GM23338 (cell line): ENCODE results near the gene DBNL. TPM values are rescaled to one million over a fixed set of nuclear protein-coding genes. Genes with fewer than 3 reads are reported as not detected.

Experiments
- ATAC-seq: fragments of 200-7000 bp; cut with Tn5 transposase; 3 replicates; pipeline ENCODE4 v1.9.1; 2020
- DNase-seq: peaks from one replicate; pipeline ENCODE4 v3.0.0-alpha.2; 2015; ENCODE audit warnings: low spot score
- H2AFZ ChIP-seq: fragments of 200-600 bp; sonication (generic); 2 replicates; pipeline ENCODE4 v1.8.0; 2016; ENCODE audit warnings: antibody characterized with exemption, mild to moderate bottlenecking, moderate library complexity
- H3F3A ChIP-seq: fragments of 200-600 bp; sonication (generic); replicated peaks from 2 replicates; pipeline ENCODE4 v1.8.0; 2017; ENCODE audit warnings: antibody characterized with exemption, mixed run types, low read depth
- H3K27ac ChIP-seq: fragments of 200-600 bp; sonication (generic); 2 replicates; pipeline ENCODE4 v1.6.1; 2016; ENCODE audit warnings: low read depth
- H3K27me3 ChIP-seq: fragments of 200-600 bp; sonication (generic); 2 replicates; pipeline ENCODE4 v1.8.0; 2016; ENCODE audit warnings: mild to moderate bottlenecking, mixed run types, moderate library complexity; ENCODE audit not compliant: insufficient read depth
- H3K36me3 ChIP-seq: fragments of 200-600 bp; sonication (generic); 2 replicates; pipeline ENCODE4 v1.8.0; 2016; ENCODE audit warnings: mild to moderate bottlenecking; ENCODE audit not compliant: insufficient read depth
- H3K4me1 ChIP-seq: fragments of 200-600 bp; sonication (generic); 2 replicates; pipeline ENCODE4 v1.8.0; 2016; ENCODE audit warnings: mild to moderate bottlenecking, moderate library complexity; ENCODE audit not compliant: insufficient read depth
- H3K4me2 ChIP-seq: fragments of 200-600 bp; sonication (generic); 2 replicates; pipeline ENCODE4 v1.7.1; 2017; ENCODE audit warnings: mixed run types
- H3K4me3 ChIP-seq: fragments of 200-600 bp; sonication (generic); 2 replicates; pipeline ENCODE4 v1.6.1; 2016; ENCODE audit warnings: mixed run types
- H3K79me2 ChIP-seq: fragments of 200-600 bp; sonication (generic); replicated peaks from 2 replicates; pipeline ENCODE4 v1.8.0; 2017; ENCODE audit warnings: mild to moderate bottlenecking; ENCODE audit not compliant: insufficient read depth
- H3K9me2 ChIP-seq: fragments of 200-600 bp; sonication (generic); 2 replicates; pipeline ENCODE4 v1.8.0; 2017; ENCODE audit not compliant: insufficient read depth
- H4K20me1 ChIP-seq: fragments of 200-600 bp; sonication (generic); replicated peaks from 2 replicates; pipeline ENCODE4 v1.8.0; 2017; ENCODE audit warnings: mild to moderate bottlenecking; ENCODE audit not compliant: insufficient read depth
- H3K27ac Mint-ChIP-seq: 2 replicates; pipeline ENCODE4 v1.8.0; 2020; ENCODE audit warnings: inconsistent platforms, mild to moderate bottlenecking, moderate library complexity, mixed read lengths
- H3K27me3 Mint-ChIP-seq: 3 replicates; pipeline ENCODE4 v1.8.0; 2022; ENCODE audit warnings: low read depth, mild to moderate bottlenecking, moderate library complexity, mixed read lengths, inconsistent platforms; ENCODE audit not compliant: insufficient read depth, poor library complexity
- H3K36me3 Mint-ChIP-seq: 3 replicates; pipeline ENCODE4 v1.8.0; 2021; ENCODE audit warnings: low read depth, mild to moderate bottlenecking, inconsistent platforms, moderate library complexity, mixed read lengths
- H3K4me1 Mint-ChIP-seq: 3 replicates; pipeline ENCODE4 v1.8.0; 2020; ENCODE audit warnings: mild to moderate bottlenecking, inconsistent platforms, mixed read lengths
- H3K4me3 Mint-ChIP-seq: 3 replicates; pipeline ENCODE4 v1.8.0; 2021; ENCODE audit warnings: moderate library complexity, mild to moderate bottlenecking, inconsistent platforms, mixed read lengths
- H3K9me3 Mint-ChIP-seq: 3 replicates; pipeline ENCODE4 v1.8.0; 2020; ENCODE audit warnings: moderate library complexity, mild to moderate bottlenecking, inconsistent platforms, mixed read lengths
- CREB1 ChIP-seq: fragments of 250-450 bp; sonication (Bioruptor Pico); IDR thresholded peaks from 2 replicates; pipeline ENCODE4 v1.5.0; 2020; ENCODE audit warnings: low read depth, mild to moderate bottlenecking, moderate library complexity
- EZH2 ChIP-seq: fragments of 200-600 bp; sonication (generic); IDR thresholded peaks from one replicate; pipeline ENCODE4 v1.8.0; 2017; ENCODE audit warnings: antibody characterized with exemption, mild to moderate bottlenecking, low read depth; ENCODE audit not compliant: unreplicated experiment
- EZH2phosphoT487 ChIP-seq: fragments of 200-600 bp; sonication (generic); IDR thresholded peaks from one replicate; pipeline ENCODE4 v1.8.1; 2018; ENCODE audit warnings: antibody characterized with exemption; ENCODE audit not compliant: unreplicated experiment
- JUNB ChIP-seq: IDR thresholded peaks from one replicate; pipeline ENCODE4 v1.6.1; 2016; ENCODE audit warnings: antibody characterized with exemption; ENCODE audit not compliant: unreplicated experiment
- NANOG ChIP-seq: IDR thresholded peaks from 2 replicates; pipeline ENCODE4 v1.6.1; 2016; ENCODE audit warnings: antibody characterized with exemption, borderline replicate concordance
- POLR2AphosphoS5 ChIP-seq: IDR thresholded peaks from 2 replicates; pipeline ENCODE4 v1.6.1; 2016; ENCODE audit warnings: antibody characterized with exemption, low read depth
- STAT1 ChIP-seq: IDR thresholded peaks from one replicate; pipeline ENCODE4 v1.6.1; 2016; ENCODE audit warnings: antibody characterized with exemption; ENCODE audit not compliant: unreplicated experiment
- ZNF114 ChIP-seq: fragments of 250-450 bp; sonication (Bioruptor Pico); IDR thresholded peaks from 2 replicates; pipeline ENCODE4 v1.5.0; 2020; ENCODE audit warnings: mild to moderate bottlenecking, moderate library complexity
- ZNF331 ChIP-seq: fragments of 250-450 bp; sonication (Bioruptor Pico); IDR thresholded peaks from 2 replicates; pipeline ENCODE4 v1.5.0; 2020; ENCODE audit warnings: low read depth, mild to moderate bottlenecking, moderate library complexity
- polyA plus RNA-seq: library from polyadenylated mRNA; unstranded; fragments of >200 nt; fragmentation: Nextera tagmentation; extraction: Ambion mirVana; gene quantifications from 2 replicates; pipeline ENCODE4 v1.2.1, GENCODE V29; 2016
- total RNA-seq: library from RNA; depleted of rRNA; stranded (reverse); fragments of >200 nt; shearing (Covaris generic); gene quantifications from 2 replicates; pipeline ENCODE4 v1.2.3, GENCODE V29; 2014
- TF ChIP-seq, protein P1 (sequence below), 2 experiments: fragments of 200-600 bp in 1 of 2; sonication (generic) in 1 of 2; conservative IDR thresholded peaks; 2 replicates each; pipeline versions ENCODE4 v1.5.1 to v1.6.1; 2016 to 2017; ENCODE audit warnings: antibody characterized with exemption in 2 of 2, low read depth in 2 of 2, mild to moderate bottlenecking in 2 of 2, moderate library complexity in 1 of 2
- TF ChIP-seq, protein P2 (sequence below): fragments of 250-450 bp; sonication (Bioruptor Pico); IDR thresholded peaks from 2 replicates; pipeline ENCODE4 v1.5.0; 2020; ENCODE audit warnings: mild to moderate bottlenecking, moderate library complexity
- TF ChIP-seq, protein P3 (sequence below): IDR thresholded peaks from 2 replicates; pipeline ENCODE4 v1.6.1; 2016; ENCODE audit warnings: antibody characterized with exemption
- TF ChIP-seq, protein P4 (sequence below): IDR thresholded peaks from one replicate; pipeline ENCODE4 v1.6.1; 2018; ENCODE audit warnings: antibody characterized with exemption; ENCODE audit not compliant: unreplicated experiment

The DBNL gene
- total and polyA plus RNA-seq, 2 experiments from 2014 or later, result 18.1 to 49.4 TPM

DNA sequence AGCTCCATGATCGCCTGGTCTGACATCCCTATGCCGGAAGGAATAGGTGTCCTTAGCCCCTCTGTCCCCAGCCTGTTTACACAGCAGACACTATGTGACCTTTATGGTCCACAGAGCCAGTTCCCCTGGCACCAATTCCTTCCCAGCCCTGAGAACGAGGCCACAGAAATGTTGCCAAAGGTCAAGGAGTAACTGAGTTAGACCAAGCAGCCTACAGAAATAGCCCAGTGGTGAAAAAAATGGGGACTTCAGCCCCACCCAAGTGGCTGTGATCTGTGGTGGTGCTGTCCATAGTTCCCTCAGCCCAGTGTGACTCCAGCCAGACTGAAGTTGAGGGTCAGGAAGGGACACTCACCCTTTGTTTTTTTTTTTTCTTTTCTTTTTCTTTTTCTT is 18.4 kb downstream of the DBNL start:
- Histone ChIP-seq H3K4me1 (peaks cover 27% of the 10 kb centered on the region), H2AFZ (no peak overlapping the region), H3K79me2 (no peaks in the 10 kb centered on the region), H3F3A (peaks cover 5% of the 10 kb centered on the region; the same call in 1 of the 2 replicates), H3K4me3 (no peak overlapping the region), H3K27ac (no peak overlapping the region), H3K36me3 (no peaks in the 10 kb centered on the region; the same call in 1 of the 2 replicates), H3K9me2 (no peaks in the 10 kb centered on the region), H3K4me2 (no peak overlapping the region), H4K20me1 (0 out of 2 replicates have a peak, but pooled peaks cover 7% of the 10 kb centered on the region), H3K27me3 (peaks cover 8% of the 10 kb centered on the region; the same call in 1 of the 2 replicates)
- H3K36me3 Mint-ChIP-seq, result peaks cover 34% of the 10 kb centered on the region
- H3K27ac Mint-ChIP-seq, result no peak overlapping the region
- H3K27me3 Mint-ChIP-seq, result peaks cover 21% of the 10 kb centered on the region
- ATAC-seq (no peak), DNase-seq (no peak)
- TF ChIP-seq CREB1 (no peak), STAT1 (no peak), ZNF114 (CRISPR knock-in tag) (no peak), EZH2phosphoT487 (no peak), NANOG (no peak), POLR2AphosphoS5 (no peak; the same call in 1 of the 2 replicates), EZH2 (no peak), JUNB (no peak), ZNF331 (CRISPR knock-in tag) (no peak)
- TF ChIP-seq, protein P1, sequence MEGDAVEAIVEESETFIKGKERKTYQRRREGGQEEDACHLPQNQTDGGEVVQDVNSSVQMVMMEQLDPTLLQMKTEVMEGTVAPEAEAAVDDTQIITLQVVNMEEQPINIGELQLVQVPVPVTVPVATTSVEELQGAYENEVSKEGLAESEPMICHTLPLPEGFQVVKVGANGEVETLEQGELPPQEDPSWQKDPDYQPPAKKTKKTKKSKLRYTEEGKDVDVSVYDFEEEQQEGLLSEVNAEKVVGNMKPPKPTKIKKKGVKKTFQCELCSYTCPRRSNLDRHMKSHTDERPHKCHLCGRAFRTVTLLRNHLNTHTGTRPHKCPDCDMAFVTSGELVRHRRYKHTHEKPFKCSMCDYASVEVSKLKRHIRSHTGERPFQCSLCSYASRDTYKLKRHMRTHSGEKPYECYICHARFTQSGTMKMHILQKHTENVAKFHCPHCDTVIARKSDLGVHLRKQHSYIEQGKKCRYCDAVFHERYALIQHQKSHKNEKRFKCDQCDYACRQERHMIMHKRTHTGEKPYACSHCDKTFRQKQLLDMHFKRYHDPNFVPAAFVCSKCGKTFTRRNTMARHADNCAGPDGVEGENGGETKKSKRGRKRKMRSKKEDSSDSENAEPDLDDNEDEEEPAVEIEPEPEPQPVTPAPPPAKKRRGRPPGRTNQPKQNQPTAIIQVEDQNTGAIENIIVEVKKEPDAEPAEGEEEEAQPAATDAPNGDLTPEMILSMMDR (conservative IDR thresholded peaks at IDR 0.05; ENCODE audit: low read depth in 2 of 2), result no peak
- TF ChIP-seq, protein P2, sequence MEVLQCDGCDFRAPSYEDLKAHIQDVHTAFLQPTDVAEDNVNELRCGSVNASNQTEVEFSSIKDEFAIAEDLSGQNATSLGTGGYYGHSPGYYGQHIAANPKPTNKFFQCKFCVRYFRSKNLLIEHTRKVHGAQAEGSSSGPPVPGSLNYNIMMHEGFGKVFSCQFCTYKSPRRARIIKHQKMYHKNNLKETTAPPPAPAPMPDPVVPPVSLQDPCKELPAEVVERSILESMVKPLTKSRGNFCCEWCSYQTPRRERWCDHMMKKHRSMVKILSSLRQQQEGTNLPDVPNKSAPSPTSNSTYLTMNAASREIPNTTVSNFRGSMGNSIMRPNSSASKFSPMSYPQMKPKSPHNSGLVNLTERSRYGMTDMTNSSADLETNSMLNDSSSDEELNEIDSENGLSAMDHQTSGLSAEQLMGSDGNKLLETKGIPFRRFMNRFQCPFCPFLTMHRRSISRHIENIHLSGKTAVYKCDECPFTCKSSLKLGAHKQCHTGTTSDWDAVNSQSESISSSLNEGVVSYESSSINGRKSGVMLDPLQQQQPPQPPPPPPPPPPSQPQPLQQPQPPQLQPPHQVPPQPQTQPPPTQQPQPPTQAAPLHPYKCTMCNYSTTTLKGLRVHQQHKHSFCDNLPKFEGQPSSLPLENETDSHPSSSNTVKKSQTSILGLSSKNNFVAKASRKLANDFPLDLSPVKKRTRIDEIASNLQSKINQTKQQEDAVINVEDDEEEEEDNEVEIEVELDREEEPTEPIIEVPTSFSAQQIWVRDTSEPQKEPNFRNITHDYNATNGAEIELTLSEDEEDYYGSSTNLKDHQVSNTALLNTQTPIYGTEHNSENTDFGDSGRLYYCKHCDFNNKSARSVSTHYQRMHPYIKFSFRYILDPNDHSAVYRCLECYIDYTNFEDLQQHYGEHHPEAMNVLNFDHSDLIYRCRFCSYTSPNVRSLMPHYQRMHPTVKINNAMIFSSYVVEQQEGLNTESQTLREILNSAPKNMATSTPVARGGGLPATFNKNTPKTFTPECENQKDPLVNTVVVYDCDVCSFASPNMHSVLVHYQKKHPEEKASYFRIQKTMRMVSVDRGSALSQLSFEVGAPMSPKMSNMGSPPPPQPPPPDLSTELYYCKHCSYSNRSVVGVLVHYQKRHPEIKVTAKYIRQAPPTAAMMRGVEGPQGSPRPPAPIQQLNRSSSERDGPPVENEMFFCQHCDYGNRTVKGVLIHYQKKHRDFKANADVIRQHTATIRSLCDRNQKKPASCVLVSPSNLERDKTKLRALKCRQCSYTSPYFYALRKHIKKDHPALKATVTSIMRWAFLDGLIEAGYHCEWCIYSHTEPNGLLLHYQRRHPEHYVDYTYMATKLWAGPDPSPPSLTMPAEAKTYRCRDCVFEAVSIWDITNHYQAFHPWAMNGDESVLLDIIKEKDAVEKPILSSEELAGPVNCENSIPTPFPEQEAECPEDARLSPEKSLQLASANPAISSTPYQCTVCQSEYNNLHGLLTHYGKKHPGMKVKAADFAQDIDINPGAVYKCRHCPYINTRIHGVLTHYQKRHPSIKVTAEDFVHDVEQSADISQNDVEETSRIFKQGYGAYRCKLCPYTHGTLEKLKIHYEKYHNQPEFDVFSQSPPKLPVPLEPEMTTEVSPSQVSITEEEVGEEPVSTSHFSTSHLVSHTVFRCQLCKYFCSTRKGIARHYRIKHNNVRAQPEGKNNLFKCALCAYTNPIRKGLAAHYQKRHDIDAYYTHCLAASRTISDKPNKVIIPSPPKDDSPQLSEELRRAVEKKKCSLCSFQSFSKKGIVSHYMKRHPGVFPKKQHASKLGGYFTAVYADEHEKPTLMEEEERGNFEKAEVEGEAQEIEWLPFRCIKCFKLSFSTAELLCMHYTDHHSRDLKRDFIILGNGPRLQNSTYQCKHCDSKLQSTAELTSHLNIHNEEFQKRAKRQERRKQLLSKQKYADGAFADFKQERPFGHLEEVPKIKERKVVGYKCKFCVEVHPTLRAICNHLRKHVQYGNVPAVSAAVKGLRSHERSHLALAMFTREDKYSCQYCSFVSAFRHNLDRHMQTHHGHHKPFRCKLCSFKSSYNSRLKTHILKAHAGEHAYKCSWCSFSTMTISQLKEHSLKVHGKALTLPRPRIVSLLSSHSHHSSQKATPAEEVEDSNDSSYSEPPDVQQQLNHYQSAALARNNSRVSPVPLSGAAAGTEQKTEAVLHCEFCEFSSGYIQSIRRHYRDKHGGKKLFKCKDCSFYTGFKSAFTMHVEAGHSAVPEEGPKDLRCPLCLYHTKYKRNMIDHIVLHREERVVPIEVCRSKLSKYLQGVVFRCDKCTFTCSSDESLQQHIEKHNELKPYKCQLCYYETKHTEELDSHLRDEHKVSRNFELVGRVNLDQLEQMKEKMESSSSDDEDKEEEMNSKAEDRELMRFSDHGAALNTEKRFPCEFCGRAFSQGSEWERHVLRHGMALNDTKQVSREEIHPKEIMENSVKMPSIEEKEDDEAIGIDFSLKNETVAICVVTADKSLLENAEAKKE (CRISPR knock-in tag), result no peak
- TF ChIP-seq, protein P3, sequence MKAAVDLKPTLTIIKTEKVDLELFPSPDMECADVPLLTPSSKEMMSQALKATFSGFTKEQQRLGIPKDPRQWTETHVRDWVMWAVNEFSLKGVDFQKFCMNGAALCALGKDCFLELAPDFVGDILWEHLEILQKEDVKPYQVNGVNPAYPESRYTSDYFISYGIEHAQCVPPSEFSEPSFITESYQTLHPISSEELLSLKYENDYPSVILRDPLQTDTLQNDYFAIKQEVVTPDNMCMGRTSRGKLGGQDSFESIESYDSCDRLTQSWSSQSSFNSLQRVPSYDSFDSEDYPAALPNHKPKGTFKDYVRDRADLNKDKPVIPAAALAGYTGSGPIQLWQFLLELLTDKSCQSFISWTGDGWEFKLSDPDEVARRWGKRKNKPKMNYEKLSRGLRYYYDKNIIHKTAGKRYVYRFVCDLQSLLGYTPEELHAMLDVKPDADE, result no peak
- TF ChIP-seq, protein P4, sequence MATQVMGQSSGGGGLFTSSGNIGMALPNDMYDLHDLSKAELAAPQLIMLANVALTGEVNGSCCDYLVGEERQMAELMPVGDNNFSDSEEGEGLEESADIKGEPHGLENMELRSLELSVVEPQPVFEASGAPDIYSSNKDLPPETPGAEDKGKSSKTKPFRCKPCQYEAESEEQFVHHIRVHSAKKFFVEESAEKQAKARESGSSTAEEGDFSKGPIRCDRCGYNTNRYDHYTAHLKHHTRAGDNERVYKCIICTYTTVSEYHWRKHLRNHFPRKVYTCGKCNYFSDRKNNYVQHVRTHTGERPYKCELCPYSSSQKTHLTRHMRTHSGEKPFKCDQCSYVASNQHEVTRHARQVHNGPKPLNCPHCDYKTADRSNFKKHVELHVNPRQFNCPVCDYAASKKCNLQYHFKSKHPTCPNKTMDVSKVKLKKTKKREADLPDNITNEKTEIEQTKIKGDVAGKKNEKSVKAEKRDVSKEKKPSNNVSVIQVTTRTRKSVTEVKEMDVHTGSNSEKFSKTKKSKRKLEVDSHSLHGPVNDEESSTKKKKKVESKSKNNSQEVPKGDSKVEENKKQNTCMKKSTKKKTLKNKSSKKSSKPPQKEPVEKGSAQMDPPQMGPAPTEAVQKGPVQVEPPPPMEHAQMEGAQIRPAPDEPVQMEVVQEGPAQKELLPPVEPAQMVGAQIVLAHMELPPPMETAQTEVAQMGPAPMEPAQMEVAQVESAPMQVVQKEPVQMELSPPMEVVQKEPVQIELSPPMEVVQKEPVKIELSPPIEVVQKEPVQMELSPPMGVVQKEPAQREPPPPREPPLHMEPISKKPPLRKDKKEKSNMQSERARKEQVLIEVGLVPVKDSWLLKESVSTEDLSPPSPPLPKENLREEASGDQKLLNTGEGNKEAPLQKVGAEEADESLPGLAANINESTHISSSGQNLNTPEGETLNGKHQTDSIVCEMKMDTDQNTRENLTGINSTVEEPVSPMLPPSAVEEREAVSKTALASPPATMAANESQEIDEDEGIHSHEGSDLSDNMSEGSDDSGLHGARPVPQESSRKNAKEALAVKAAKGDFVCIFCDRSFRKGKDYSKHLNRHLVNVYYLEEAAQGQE, result no peak
- no peaks in the 10 kb centered on the region; the same call in 2 of the 3 replicates for H3K9me3 Mint-ChIP-seq
- no peak overlapping the region for H3K4me3 Mint-ChIP-seq
- peaks cover 29% of the 10 kb centered on the region for H3K4me1 Mint-ChIP-seq
